Lung (tissue), 12 donors: ENCODE measurements around the gene AXIN2. TPM values are rescaled to one million over a fixed set of nuclear protein-coding genes. Genes with fewer than 3 reads are reported as not detected.

Experiments
- ATAC-seq: fragments of 200-7000 bp; cut with Tn5 transposase; one replicate; pipeline ENCODE4 v1.9.1; 2020; ENCODE audit warnings: moderate number of reproducible peaks; ENCODE audit not compliant: insufficient read depth, low FRiP score
- DNase-seq, 3 donors: peaks; one replicate each; pipeline ENCODE4 v3.0.0-alpha.2; 2013 to 2017
- H3K27ac ChIP-seq, 2 donors: one replicate each; pipeline ENCODE4 v1.5.1; 2013; ENCODE audit warnings: mild to moderate bottlenecking in 2 of 2, moderate library complexity in 2 of 2, control low read depth in 1 of 2, inconsistent platforms in 1 of 2, low read depth in 1 of 2, low read length in 1 of 2
- H3K27me3 ChIP-seq, 3 donors: one replicate each; pipeline ENCODE4 v1.5.1; 2013; ENCODE audit warnings: low read length in 2 of 3; ENCODE audit not compliant: control insufficient read depth in 3 of 3, insufficient read depth in 3 of 3
- H3K36me3 ChIP-seq, 4 donors: one replicate each; pipeline ENCODE4 v1.5.1; 2013; ENCODE audit warnings: low read length in 4 of 4, mild to moderate bottlenecking in 1 of 4, moderate library complexity in 1 of 4; ENCODE audit not compliant: control insufficient read depth in 4 of 4, insufficient read depth in 4 of 4
- H3K4me1 ChIP-seq, 5 donors: one replicate each; pipeline ENCODE4 v1.5.1; 2013; ENCODE audit warnings: low read length in 5 of 5, mild to moderate bottlenecking in 2 of 5, moderate library complexity in 1 of 5; ENCODE audit not compliant: control insufficient read depth in 5 of 5, insufficient read depth in 5 of 5
- H3K4me3 ChIP-seq: one replicate; pipeline ENCODE4 v1.5.1; 2013; ENCODE audit warnings: mild to moderate bottlenecking, control low read depth, moderate library complexity
- H3K9ac ChIP-seq, 2 donors: one replicate each; pipeline ENCODE4 v1.5.1; 2013; ENCODE audit warnings: low read length in 2 of 2, control low read depth in 1 of 2; ENCODE audit not compliant: insufficient read depth in 1 of 2
- H3K9me3 ChIP-seq, 4 donors: one replicate each; pipeline ENCODE4 v1.5.1; 2013; ENCODE audit warnings: low read length in 3 of 4, mild to moderate bottlenecking in 1 of 4, moderate library complexity in 1 of 4; ENCODE audit not compliant: control insufficient read depth in 4 of 4, insufficient read depth in 3 of 4
- WGBS, 2 donors: extraction: QIAGEN DNeasy Blood & Tissue Kit; methylation state at CpG; one replicate each; pipeline ENCODE4 v1.1.7; 2013; 5-methylcytosine and 5-hydroxymethylcytosine counted together
- polyA plus RNA-seq, 2 donors: library from polyadenylated mRNA; stranded (reverse); fragments of 200-250 nt; gene quantifications; one replicate each; pipeline ENCODE4 v1.2.1, GENCODE V29; 2013
- total RNA-seq, 2 donors: library from RNA; depleted of rRNA in 1 of 2; stranded (reverse); fragments of >200 nt in 1 of 2; gene quantifications; one replicate each; pipeline ENCODE4 v1.2.1, GENCODE V29; 2014 to 2021
- TF ChIP-seq, protein P1 (sequence below): IDR thresholded peaks from 2 replicates; pipeline ENCODE4 v1.5.1; 2012; ENCODE audit warnings: mild to moderate bottlenecking; ENCODE audit errors: control extremely low read depth, extremely low read depth
- donor health status: control.
- donor health status: control.
- donor health status: Bipolar disorder and iron deficiency.
- donor health status: healthy.
- donor health status: DM: yes; HTN: yes; CAD: no.

The AXIN2 gene
- total and polyA plus RNA-seq, 4 donors, result 13.0 to 127 (median 36.8) TPM

- WGBS, 2 donors, result 83 to 86% methylated on average over 5 of the region's 5 CpGs
- Histone ChIP-seq H3K36me3 (no peaks in the 10 kb centered on the region), H3K4me3 (no peak overlapping the region), H3K27ac (no peak overlapping the region), H3K9ac (no peak overlapping the region), H3K9me3 (no peaks in the 10 kb centered on the region), H3K4me1 (peaks cover 0 to 10% (median 3%) of the 10 kb centered on the region in 5 donors), H3K27me3 (no peaks in the 10 kb centered on the region)
- no peak for ATAC-seq
- TF ChIP-seq, protein P1, sequence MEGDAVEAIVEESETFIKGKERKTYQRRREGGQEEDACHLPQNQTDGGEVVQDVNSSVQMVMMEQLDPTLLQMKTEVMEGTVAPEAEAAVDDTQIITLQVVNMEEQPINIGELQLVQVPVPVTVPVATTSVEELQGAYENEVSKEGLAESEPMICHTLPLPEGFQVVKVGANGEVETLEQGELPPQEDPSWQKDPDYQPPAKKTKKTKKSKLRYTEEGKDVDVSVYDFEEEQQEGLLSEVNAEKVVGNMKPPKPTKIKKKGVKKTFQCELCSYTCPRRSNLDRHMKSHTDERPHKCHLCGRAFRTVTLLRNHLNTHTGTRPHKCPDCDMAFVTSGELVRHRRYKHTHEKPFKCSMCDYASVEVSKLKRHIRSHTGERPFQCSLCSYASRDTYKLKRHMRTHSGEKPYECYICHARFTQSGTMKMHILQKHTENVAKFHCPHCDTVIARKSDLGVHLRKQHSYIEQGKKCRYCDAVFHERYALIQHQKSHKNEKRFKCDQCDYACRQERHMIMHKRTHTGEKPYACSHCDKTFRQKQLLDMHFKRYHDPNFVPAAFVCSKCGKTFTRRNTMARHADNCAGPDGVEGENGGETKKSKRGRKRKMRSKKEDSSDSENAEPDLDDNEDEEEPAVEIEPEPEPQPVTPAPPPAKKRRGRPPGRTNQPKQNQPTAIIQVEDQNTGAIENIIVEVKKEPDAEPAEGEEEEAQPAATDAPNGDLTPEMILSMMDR, result no peak
- no peak for DNase-seq
Observed at GRCh38 chr17:65599650-65600049, 38.2 kb upstream of the AXIN2 start.

- TF ChIP-seq, protein P1, result no peak
Observed at GRCh38 chr17:65598746-65599145, 37.3 kb upstream of the AXIN2 start.

DNA sequence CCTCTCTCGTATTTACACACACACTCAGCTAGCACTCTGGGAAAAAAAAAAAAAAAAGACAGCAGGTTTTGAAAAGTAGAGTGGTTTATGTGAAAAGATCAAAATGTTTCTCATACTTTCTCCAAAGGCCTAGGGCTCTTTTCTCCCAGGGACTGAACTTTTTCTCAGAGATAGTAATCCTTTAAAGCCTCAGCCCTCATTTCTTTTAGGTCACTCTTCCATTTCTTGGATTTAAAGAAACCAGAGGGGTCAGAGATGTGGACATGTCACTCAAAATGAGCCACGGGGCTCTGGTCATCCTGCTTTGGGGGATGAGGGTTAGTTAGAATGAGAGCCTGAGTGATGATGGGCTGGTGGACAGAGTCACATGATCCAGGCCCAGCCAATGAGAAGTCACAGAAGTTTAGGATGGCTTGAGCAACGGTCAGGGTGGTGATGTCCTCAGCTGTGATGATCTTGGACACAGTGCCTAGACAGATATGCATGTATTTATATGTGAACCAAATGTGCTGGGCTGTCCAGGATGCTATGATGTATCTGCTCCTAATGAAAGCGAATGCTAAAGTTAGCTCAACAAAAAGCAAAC lies 33.7 kb upstream of the AXIN2 start:
- no peak for ATAC-seq

More at GRCh38 chr17:65598746-65599145, 37.3 kb upstream of the AXIN2 start:
- DNase-seq (no peak), ATAC-seq (no peak)
- Histone ChIP-seq H3K9ac (no peak overlapping the region), H3K27me3 (no peaks in the 10 kb centered on the region), H3K27ac (no peak overlapping the region), H3K36me3 (no peaks in the 10 kb centered on the region), H3K4me3 (no peak overlapping the region), H3K4me1 (peaks cover 0 to 18% (median 11%) of the 10 kb centered on the region in 5 donors), H3K9me3 (no peaks in the 10 kb centered on the region)
- 98 to 100% methylated on average over 1 of the region's 1 CpG for WGBS, 2 donors

More for the DNA sequence above, 33.7 kb upstream of the AXIN2 start:
- Histone ChIP-seq H3K9ac (peak overlapping the region in 1 of 2 donors; percentile 91), H3K4me1 (peaks cover 0 to 25% (median 13%) of the 10 kb centered on the region in 5 donors), H3K4me3 (no peak overlapping the region), H3K27ac (no peak overlapping the region), H3K36me3 (no peaks in the 10 kb centered on the region), H3K9me3 (no peaks in the 10 kb centered on the region), H3K27me3 (no peaks in the 10 kb centered on the region)
- WGBS, 2 donors, result 61 to 75% methylated on average over 4 of the region's 4 CpGs
- no peak for DNase-seq
- TF ChIP-seq, protein P1, result no peak
